Liver (tissue), 9 donors: Measurements from ENCODE around the gene KRTAP16-1. TPM values are rescaled to one million over a fixed set of nuclear protein-coding genes. Genes with fewer than 3 reads are reported as not detected.

ENCODE experiments used
- DNase-seq: peaks from one replicate; pipeline ENCODE4 v3.0.0-alpha.2; 2017; ENCODE audit warnings: low spot score
- H3K27ac ChIP-seq, 2 donors: one replicate each; pipeline ENCODE4 v1.7.0; 2013; ENCODE audit warnings: inconsistent platforms in 2 of 2, low read length in 2 of 2, control low read depth in 1 of 2, low read depth in 1 of 2, mild to moderate bottlenecking in 1 of 2
- H3K27me3 ChIP-seq, 4 donors: one replicate each; pipeline versions ENCODE4 v1.6.1 to v1.7.0; 2013; ENCODE audit warnings: low read length in 3 of 4, inconsistent platforms in 1 of 4, mild to moderate bottlenecking in 1 of 4, moderate library complexity in 1 of 4; ENCODE audit not compliant: control insufficient read depth in 4 of 4, insufficient read depth in 4 of 4
- H3K36me3 ChIP-seq, 4 donors: one replicate each; pipeline versions ENCODE4 v1.6.1 to v1.7.0; 2013; ENCODE audit warnings: low read length in 3 of 4, mild to moderate bottlenecking in 3 of 4, low read depth in 1 of 4, moderate library complexity in 1 of 4; ENCODE audit not compliant: control insufficient read depth in 4 of 4, insufficient read depth in 3 of 4
- H3K4me1 ChIP-seq, 4 donors: one replicate each; pipeline versions ENCODE4 v1.6.1 to v1.7.0; 2013; ENCODE audit warnings: low read length in 3 of 4, mild to moderate bottlenecking in 3 of 4, moderate library complexity in 1 of 4; ENCODE audit not compliant: control insufficient read depth in 4 of 4, insufficient read depth in 4 of 4
- H3K4me3 ChIP-seq, 3 donors: one replicate each; pipeline versions ENCODE4 v1.6.1 to v1.7.0; 2013; ENCODE audit warnings: low read length in 3 of 3, control low read depth in 1 of 3, low read depth in 1 of 3, mild to moderate bottlenecking in 1 of 3
- H3K9ac ChIP-seq, 2 donors: one replicate each; pipeline ENCODE4 v1.7.0; 2013; ENCODE audit warnings: low read length in 2 of 2, mild to moderate bottlenecking in 2 of 2, moderate library complexity in 2 of 2, control low read depth in 1 of 2, low read depth in 1 of 2
- H3K9me3 ChIP-seq, 4 donors: one replicate each; pipeline versions ENCODE4 v1.6.1 to v1.7.0; 2013; ENCODE audit warnings: low read length in 3 of 4; ENCODE audit not compliant: control insufficient read depth in 4 of 4
- EGR1 ChIP-seq, 2 donors: IDR thresholded peaks; 2 replicates each; pipeline ENCODE4 v1.6.1; 2016 to 2018; ENCODE audit warnings: antibody characterized with exemption in 2 of 2, low read depth in 2 of 2
- FOXA1 ChIP-seq: IDR thresholded peaks from 2 replicates; pipeline ENCODE4 v1.6.1; 2016; ENCODE audit warnings: antibody characterized with exemption
- FOXA2 ChIP-seq: IDR thresholded peaks from 2 replicates; pipeline ENCODE4 v1.6.1; 2016; ENCODE audit warnings: antibody characterized with exemption
- GABPA ChIP-seq, 2 donors: IDR thresholded peaks in 1 of 2; conservative IDR thresholded peaks in 1 of 2; 2 replicates each; pipeline ENCODE4 v1.6.1; 2016; ENCODE audit warnings: antibody characterized with exemption in 2 of 2, mild to moderate bottlenecking in 1 of 2, moderate library complexity in 1 of 2
- HNF4A ChIP-seq, 2 donors: conservative IDR thresholded peaks; 2 replicates each; pipeline ENCODE4 v1.6.1; 2016; ENCODE audit warnings: antibody characterized with exemption in 2 of 2, mild to moderate bottlenecking in 2 of 2
- HNF4G ChIP-seq: IDR thresholded peaks from 2 replicates; pipeline ENCODE4 v1.6.1; 2016; ENCODE audit warnings: antibody characterized with exemption
- JUND ChIP-seq, 2 donors: IDR thresholded peaks; 2 replicates each; pipeline ENCODE4 v1.6.1; 2016; ENCODE audit warnings: antibody characterized with exemption in 2 of 2
- MAX ChIP-seq: IDR thresholded peaks from 2 replicates; pipeline ENCODE4 v1.6.1; 2016; ENCODE audit warnings: antibody characterized with exemption
- NR2F2 ChIP-seq: IDR thresholded peaks from 2 replicates; pipeline ENCODE4 v1.6.1; 2016; ENCODE audit warnings: antibody characterized with exemption
- RAD21 ChIP-seq, 2 donors: IDR thresholded peaks; 2 replicates each; pipeline ENCODE4 v1.6.1; 2016; ENCODE audit warnings: antibody characterized with exemption in 2 of 2, mild to moderate bottlenecking in 2 of 2
- RXRA ChIP-seq, 2 donors: IDR thresholded peaks; 2 replicates each; pipeline ENCODE4 v1.6.1; 2017 to 2018; ENCODE audit warnings: antibody characterized with exemption in 2 of 2, mild to moderate bottlenecking in 1 of 2
- SP1 ChIP-seq: IDR thresholded peaks from 2 replicates; pipeline ENCODE4 v1.6.1; 2018; ENCODE audit warnings: antibody characterized with exemption, mild to moderate bottlenecking
- TAF1 ChIP-seq: conservative IDR thresholded peaks from 2 replicates; pipeline ENCODE4 v1.6.1; 2016; ENCODE audit warnings: antibody characterized with exemption, mild to moderate bottlenecking
- YY1 ChIP-seq: IDR thresholded peaks from 2 replicates; pipeline ENCODE4 v1.6.1; 2016; ENCODE audit warnings: antibody characterized with exemption, mild to moderate bottlenecking
- ZBTB33 ChIP-seq: IDR thresholded peaks from 2 replicates; pipeline ENCODE4 v1.6.1; 2016; ENCODE audit warnings: antibody characterized with exemption
- WGBS: extraction: QIAGEN DNeasy Blood & Tissue Kit; methylation state at CpG from one replicate; pipeline ENCODE4 v1.1.7; 2013; 5-methylcytosine and 5-hydroxymethylcytosine counted together
- polyA plus RNA-seq, 2 donors: library from polyadenylated mRNA; stranded (reverse) in 1 of 2; unstranded in 1 of 2; fragments of 200-250 nt in 1 of 2; fragments of >200 nt in 1 of 2; fragmentation: Nextera tagmentation in 1 of 2; extraction: Ambion mirVana in 1 of 2; gene quantifications; one replicate each; pipeline versions ENCODE4 v1.2.1 to v1.2.3, GENCODE V29; 2013 to 2015
- total RNA-seq, 2 donors: library from RNA; depleted of rRNA; stranded (reverse); fragments of >200 nt; gene quantifications; one replicate each; pipeline ENCODE4 v1.2.3, GENCODE V29; 2014
- TF ChIP-seq, protein P1 (sequence below): IDR thresholded peaks from 2 replicates; pipeline ENCODE4 v1.6.1; 2016; ENCODE audit warnings: antibody characterized with exemption, mild to moderate bottlenecking
- TF ChIP-seq, protein P2 (sequence below): IDR thresholded peaks from 2 replicates; pipeline ENCODE4 v1.6.1; 2016; ENCODE audit warnings: antibody characterized with exemption
- donor health status: healthy.
- donor health status: healthy.
- donor health status: healthy.
- donor health status: healthy.
- donor health status: healthy.

KRTAP16-1 gene
- total and polyA plus RNA-seq, 4 donors = not detected

DNA sequence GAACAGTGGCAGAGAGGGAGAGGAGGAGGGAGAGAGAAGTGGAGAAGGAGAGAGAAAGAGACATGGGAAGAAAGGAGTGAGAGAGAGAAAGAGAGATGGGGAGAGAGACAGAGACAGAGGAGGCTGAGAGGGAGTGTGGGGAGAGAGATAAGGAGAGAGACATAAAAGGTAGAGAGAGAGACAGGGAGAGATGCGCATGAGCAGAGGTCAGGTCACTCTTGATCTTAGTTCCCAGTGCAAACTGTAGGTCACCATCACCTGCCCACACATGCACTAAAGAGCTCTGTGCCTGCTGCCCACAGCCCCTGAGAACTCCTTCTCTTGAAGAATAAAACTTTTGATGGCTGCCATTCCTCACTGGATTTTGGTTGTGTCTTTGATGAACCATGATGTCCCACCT lies 26.6 kb upstream of the KRTAP16-1 start:
- H3K9ac ChIP-seq = no peak overlapping the region
- no peak overlapping the region for H3K27ac ChIP-seq
- H3K36me3 ChIP-seq = no peaks in the 10 kb centered on the region
- TF ChIP-seq HNF4G (no peak), EGR1 (IDR thresholded peaks at IDR 0.05; ENCODE audit: low read depth in 2 of 2) (no peak), MAX (no peak), RXRA (IDR thresholded peaks at IDR 0.05) (no peak), TAF1 (no peak)
- TF ChIP-seq, protein P1, sequence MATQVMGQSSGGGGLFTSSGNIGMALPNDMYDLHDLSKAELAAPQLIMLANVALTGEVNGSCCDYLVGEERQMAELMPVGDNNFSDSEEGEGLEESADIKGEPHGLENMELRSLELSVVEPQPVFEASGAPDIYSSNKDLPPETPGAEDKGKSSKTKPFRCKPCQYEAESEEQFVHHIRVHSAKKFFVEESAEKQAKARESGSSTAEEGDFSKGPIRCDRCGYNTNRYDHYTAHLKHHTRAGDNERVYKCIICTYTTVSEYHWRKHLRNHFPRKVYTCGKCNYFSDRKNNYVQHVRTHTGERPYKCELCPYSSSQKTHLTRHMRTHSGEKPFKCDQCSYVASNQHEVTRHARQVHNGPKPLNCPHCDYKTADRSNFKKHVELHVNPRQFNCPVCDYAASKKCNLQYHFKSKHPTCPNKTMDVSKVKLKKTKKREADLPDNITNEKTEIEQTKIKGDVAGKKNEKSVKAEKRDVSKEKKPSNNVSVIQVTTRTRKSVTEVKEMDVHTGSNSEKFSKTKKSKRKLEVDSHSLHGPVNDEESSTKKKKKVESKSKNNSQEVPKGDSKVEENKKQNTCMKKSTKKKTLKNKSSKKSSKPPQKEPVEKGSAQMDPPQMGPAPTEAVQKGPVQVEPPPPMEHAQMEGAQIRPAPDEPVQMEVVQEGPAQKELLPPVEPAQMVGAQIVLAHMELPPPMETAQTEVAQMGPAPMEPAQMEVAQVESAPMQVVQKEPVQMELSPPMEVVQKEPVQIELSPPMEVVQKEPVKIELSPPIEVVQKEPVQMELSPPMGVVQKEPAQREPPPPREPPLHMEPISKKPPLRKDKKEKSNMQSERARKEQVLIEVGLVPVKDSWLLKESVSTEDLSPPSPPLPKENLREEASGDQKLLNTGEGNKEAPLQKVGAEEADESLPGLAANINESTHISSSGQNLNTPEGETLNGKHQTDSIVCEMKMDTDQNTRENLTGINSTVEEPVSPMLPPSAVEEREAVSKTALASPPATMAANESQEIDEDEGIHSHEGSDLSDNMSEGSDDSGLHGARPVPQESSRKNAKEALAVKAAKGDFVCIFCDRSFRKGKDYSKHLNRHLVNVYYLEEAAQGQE = no peak
- no peaks in the 10 kb centered on the region for H3K27me3 ChIP-seq
- no peaks in the 10 kb centered on the region for H3K4me1 ChIP-seq
- H3K4me3 ChIP-seq = no peak overlapping the region
- no peaks in the 10 kb centered on the region for H3K9me3 ChIP-seq
- WGBS = 81% methylated on average over 1 of the region's 1 CpG
- DNase-seq = no peak

- H3K27ac ChIP-seq = no peak overlapping the region
- H3K27me3 ChIP-seq = no peaks in the 10 kb centered on the region
- H3K36me3 ChIP-seq = no peaks in the 10 kb centered on the region
- H3K4me1 ChIP-seq = no peaks in the 10 kb centered on the region
- no peak overlapping the region for H3K9ac ChIP-seq
- no peak overlapping the region for H3K4me3 ChIP-seq
- DNase-seq = no peak
- no peaks in the 10 kb centered on the region for H3K9me3 ChIP-seq
- WGBS = 82% methylated on average over 6 of the region's 6 CpGs
- TF ChIP-seq MAX = no peak
- no peak for TF ChIP-seq FOXA1
Measured at GRCh38 chr17:41334385-41335305, 25.5 kb upstream of the KRTAP16-1 start.

GRCh38 chr17:41333836-41334235 lies 24.7 kb upstream of the KRTAP16-1 start:
- 95% methylated on average over 3 of the region's 3 CpGs for WGBS
- Histone ChIP-seq H3K9ac (no peak overlapping the region), H3K4me3 (no peak overlapping the region), H3K36me3 (no peaks in the 10 kb centered on the region), H3K9me3 (no peaks in the 10 kb centered on the region), H3K4me1 (no peaks in the 10 kb centered on the region), H3K27ac (no peak overlapping the region), H3K27me3 (no peaks in the 10 kb centered on the region)
- DNase-seq = no peak
- TF ChIP-seq RXRA (IDR thresholded peaks at IDR 0.05) = no peak
- no peak for TF ChIP-seq TAF1
- no peak for TF ChIP-seq YY1
- TF ChIP-seq, protein P2, sequence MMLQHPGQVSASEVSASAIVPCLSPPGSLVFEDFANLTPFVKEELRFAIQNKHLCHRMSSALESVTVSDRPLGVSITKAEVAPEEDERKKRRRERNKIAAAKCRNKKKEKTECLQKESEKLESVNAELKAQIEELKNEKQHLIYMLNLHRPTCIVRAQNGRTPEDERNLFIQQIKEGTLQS = no peak
- TF ChIP-seq GABPA (IDR thresholded peaks at IDR 0.05 in 1 of 2, conservative IDR thresholded peaks at IDR 0.05 in 1 of 2) = no peak
- TF ChIP-seq HNF4G = no peak
- TF ChIP-seq JUND (IDR thresholded peaks at IDR 0.05) = no peak
- TF ChIP-seq ZBTB33 = no peak
- no peak for TF ChIP-seq FOXA2
- TF ChIP-seq MAX = no peak
- no peak for TF ChIP-seq NR2F2
- TF ChIP-seq SP1 = no peak
- TF ChIP-seq RAD21 (IDR thresholded peaks at IDR 0.05) = no peak
- no peak for TF ChIP-seq EGR1 (IDR thresholded peaks at IDR 0.05; ENCODE audit: low read depth in 2 of 2)
- no peak for TF ChIP-seq FOXA1
- no peak for TF ChIP-seq HNF4A (conservative IDR thresholded peaks at IDR 0.05)
